CD4-positive, alpha-beta memory T cell (primary cell): ENCODE results near the gene THSD7A. TPM values are rescaled to one million over a fixed set of nuclear protein-coding genes. Genes with fewer than 3 reads are reported as not detected.

Experiments
- CTCF ChIA-PET: fragments of 350-600 bp; sonication (Branson Sonifier 250); formaldehyde crosslinking; loops from one replicate; lab custom pipeline; 2021; ENCODE audit warnings: inconsistent platforms; ENCODE audit not compliant: partially characterized antibody; lab: Charles Lee
- POLR2A ChIA-PET: fragments of 350-600 bp; sonication (Branson Sonifier 250); formaldehyde crosslinking; loops from one replicate; lab custom pipeline; 2021; ENCODE audit not compliant: partially characterized antibody; lab: Charles Lee
- DNase-seq, 5 donors: peaks; one replicate each; pipeline versions ENCODE4 v3.0.0 to v3.0.0-alpha.2; 2020 to 2022; ENCODE audit warnings: mixed read lengths in 1 of 5
- H3K27ac ChIP-seq: one replicate; pipeline ENCODE4 v1.7.0; 2013; ENCODE audit warnings: low read depth, low read length
- H3K27me3 ChIP-seq: 2 replicates; pipeline ENCODE4 v1.7.0; 2013; ENCODE audit warnings: mild to moderate bottlenecking, low read length, moderate library complexity; ENCODE audit not compliant: insufficient read depth
- H3K36me3 ChIP-seq: 2 replicates; pipeline ENCODE4 v1.7.0; 2013; ENCODE audit warnings: mild to moderate bottlenecking, low read length, moderate library complexity; ENCODE audit not compliant: insufficient read depth
- H3K4me1 ChIP-seq: 2 replicates; pipeline ENCODE4 v1.7.0; 2013; ENCODE audit warnings: mild to moderate bottlenecking, low read length, moderate library complexity; ENCODE audit not compliant: insufficient read depth
- H3K4me3 ChIP-seq, 2 donors: one replicate each; pipeline ENCODE4 v1.7.0; 2013; ENCODE audit warnings: low read length in 2 of 2, mild to moderate bottlenecking in 1 of 2
- H3K9me3 ChIP-seq, 2 donors: one replicate each; pipeline ENCODE4 v1.7.0; 2013; ENCODE audit warnings: low read length in 2 of 2, control low read depth in 1 of 2; ENCODE audit not compliant: control insufficient read depth in 1 of 2
- H3K27ac Mint-ChIP-seq, 7 donors: one replicate each; pipeline ENCODE4 v1.8.0; 2020 to 2021; ENCODE audit warnings: mixed read lengths in 7 of 7, mild to moderate bottlenecking in 6 of 7, inconsistent platforms in 3 of 7, moderate library complexity in 3 of 7
- H3K27me3 Mint-ChIP-seq, 2 donors: one replicate each; pipeline ENCODE4 v1.8.0; 2020 to 2021; ENCODE audit warnings: mixed read lengths in 2 of 2
- H3K36me3 Mint-ChIP-seq, 2 donors: one replicate each; pipeline ENCODE4 v1.8.0; 2020 to 2021; ENCODE audit warnings: mixed read lengths in 2 of 2, inconsistent platforms in 1 of 2, mild to moderate bottlenecking in 1 of 2
- H3K4me1 Mint-ChIP-seq, 4 donors: one replicate each; pipeline ENCODE4 v1.8.0; 2020 to 2021; ENCODE audit warnings: mixed read lengths in 4 of 4, mild to moderate bottlenecking in 1 of 4
- H3K4me3 Mint-ChIP-seq, 8 donors: one replicate each; pipeline ENCODE4 v1.8.0; 2020 to 2021; ENCODE audit warnings: mixed read lengths in 8 of 8, mild to moderate bottlenecking in 7 of 8, moderate library complexity in 6 of 8, inconsistent platforms in 3 of 8
- H3K9me3 Mint-ChIP-seq, 8 donors: one replicate each; pipeline ENCODE4 v1.8.0; 2020 to 2021; ENCODE audit warnings: mixed read lengths in 8 of 8, mild to moderate bottlenecking in 5 of 8, inconsistent platforms in 3 of 8, moderate library complexity in 1 of 8
- intact Hi-C: fragments of 100-400 bp; cut with micrococcal nuclease; formaldehyde crosslinking; loops from one replicate; pipeline ENCODE4 v1.15.1; 2023
- polyA plus RNA-seq, 2 donors: library from polyadenylated mRNA; unstranded; fragments of 300-500 nt; fragmentation: Illumina TruSeq; gene quantifications; one replicate each; pipeline ENCODE4 v1.2.3, GENCODE V29; 2021
- total RNA-seq, 2 experiments: library from RNA; stranded (reverse); gene quantifications; one replicate each; pipeline ENCODE4 v1.2.3, GENCODE V29; 2021

THSD7A gene
- total and polyA plus RNA-seq, 4 experiments from 2014 or later, result not detected

- ChIA-PET POLR2A (no interaction called here), CTCF (no interaction called here)
- H3K4me1 ChIP-seq, result no peaks in the 10 kb centered on the region
- no peak overlapping the region for H3K4me3 Mint-ChIP-seq
- H3K4me1 Mint-ChIP-seq, result no peaks in the 10 kb centered on the region
- H3K9me3 ChIP-seq, result no peaks in the 10 kb centered on the region
- no peak for DNase-seq
- no peak overlapping the region for H3K27ac ChIP-seq
- no peak overlapping the region for H3K27ac Mint-ChIP-seq
- no peaks in the 10 kb centered on the region for H3K27me3 ChIP-seq
- intact Hi-C loops, result no loop called here
- H3K4me3 ChIP-seq, result no peak overlapping the region
- H3K9me3 Mint-ChIP-seq, result peaks cover 0 to 3% (median 0%) of the 10 kb centered on the region in 8 donors
- H3K36me3 ChIP-seq, result no peaks in the 10 kb centered on the region
- no peaks in the 10 kb centered on the region for H3K36me3 Mint-ChIP-seq
- peaks cover 0 to 7% of the 10 kb centered on the region in 2 donors for H3K27me3 Mint-ChIP-seq
Measured at GRCh38 chr7:11336432-11336831, 495.6 kb downstream of the THSD7A start.

- no peaks in the 10 kb centered on the region for H3K4me1 Mint-ChIP-seq
- peaks cover 0 to 7% of the 10 kb centered on the region in 2 donors for H3K27me3 Mint-ChIP-seq
- H3K9me3 Mint-ChIP-seq, result peaks cover 0 to 3% (median 0%) of the 10 kb centered on the region in 8 donors
- DNase-seq, result no peak
- ChIA-PET CTCF (no interaction called here), POLR2A (no interaction called here)
- no peak overlapping the region for H3K27ac Mint-ChIP-seq
- intact Hi-C loops, result no loop called here
- Histone ChIP-seq H3K9me3 (no peaks in the 10 kb centered on the region), H3K4me1 (no peaks in the 10 kb centered on the region), H3K4me3 (no peak overlapping the region), H3K27me3 (no peaks in the 10 kb centered on the region), H3K27ac (no peak overlapping the region), H3K36me3 (no peaks in the 10 kb centered on the region)
- no peaks in the 10 kb centered on the region for H3K36me3 Mint-ChIP-seq
- H3K4me3 Mint-ChIP-seq, result no peak overlapping the region
Measured at GRCh38 chr7:11335947-11336346, 496.1 kb downstream of the THSD7A start.

GRCh38 chr7:11332865-11333228 lies 499.2 kb downstream of the THSD7A start:
- Mint-ChIP-seq H3K9me3 (peaks cover 0 to 2% (median 0%) of the 10 kb centered on the region in 8 donors), H3K36me3 (no peaks in the 10 kb centered on the region), H3K4me3 (no peak overlapping the region), H3K27me3 (peaks cover 0 to 2% of the 10 kb centered on the region in 2 donors), H3K27ac (no peak overlapping the region), H3K4me1 (no peaks in the 10 kb centered on the region)
- Histone ChIP-seq H3K9me3 (no peaks in the 10 kb centered on the region), H3K36me3 (no peaks in the 10 kb centered on the region), H3K27me3 (no peaks in the 10 kb centered on the region), H3K4me3 (no peak overlapping the region), H3K27ac (no peak overlapping the region), H3K4me1 (no peaks in the 10 kb centered on the region)
- POLR2A ChIA-PET, result no interaction called here
- no peak for DNase-seq
- CTCF ChIA-PET, result no interaction called here
- intact Hi-C loops, result no loop called here

GRCh38 chr7:11332186-11332864 lies 499.7 kb downstream of the THSD7A start:
- H3K27ac ChIP-seq, result no peak overlapping the region
- ChIA-PET POLR2A (no interaction called here), CTCF (no interaction called here)
- no peaks in the 10 kb centered on the region for H3K9me3 Mint-ChIP-seq
- no peaks in the 10 kb centered on the region for H3K36me3 Mint-ChIP-seq
- no peak overlapping the region for H3K4me3 ChIP-seq
- DNase-seq, result no peak
- no peaks in the 10 kb centered on the region for H3K36me3 ChIP-seq
- intact Hi-C loops, result no loop called here
- H3K4me1 ChIP-seq, result no peaks in the 10 kb centered on the region
- no peaks in the 10 kb centered on the region for H3K4me1 Mint-ChIP-seq
- H3K27me3 Mint-ChIP-seq, result no peaks in the 10 kb centered on the region
- no peak overlapping the region for H3K4me3 Mint-ChIP-seq
- no peaks in the 10 kb centered on the region for H3K27me3 ChIP-seq
- H3K9me3 ChIP-seq, result no peaks in the 10 kb centered on the region
- H3K27ac Mint-ChIP-seq, result no peak overlapping the region

GRCh38 chr7:11331128-11332102 lies 500.6 kb downstream of the THSD7A start:
- Histone ChIP-seq H3K4me3 (no peak overlapping the region), H3K27me3 (no peaks in the 10 kb centered on the region), H3K4me1 (no peaks in the 10 kb centered on the region), H3K36me3 (no peaks in the 10 kb centered on the region), H3K9me3 (no peaks in the 10 kb centered on the region), H3K27ac (no peak overlapping the region)
- ChIA-PET POLR2A (no interaction called here), CTCF (interaction anchor here (1.0 kb wide), 1 partner anchor 13 kb away, joined by 4 read pairs; no protein-coding TSS in a partner anchor)
- intact Hi-C loops, result no loop called here
- Mint-ChIP-seq H3K27me3 (no peaks in the 10 kb centered on the region), H3K4me1 (no peaks in the 10 kb centered on the region), H3K27ac (no peak overlapping the region), H3K4me3 (no peak overlapping the region), H3K36me3 (no peaks in the 10 kb centered on the region), H3K9me3 (peaks cover 0 to under 1% (median 0%) of the 10 kb centered on the region in 8 donors)
- no peak for DNase-seq

GRCh38 chr7:11330717-11331116 lies 501.3 kb downstream of the THSD7A start:
- intact Hi-C loops, result no loop called here
- Mint-ChIP-seq H3K9me3 (peaks cover 0 to 2% (median 0%) of the 10 kb centered on the region in 8 donors), H3K36me3 (no peaks in the 10 kb centered on the region), H3K27me3 (no peaks in the 10 kb centered on the region), H3K4me1 (no peaks in the 10 kb centered on the region), H3K27ac (no peak overlapping the region), H3K4me3 (no peak overlapping the region)
- Histone ChIP-seq H3K9me3 (no peaks in the 10 kb centered on the region), H3K27ac (no peak overlapping the region), H3K4me3 (no peak overlapping the region), H3K4me1 (no peaks in the 10 kb centered on the region), H3K36me3 (no peaks in the 10 kb centered on the region), H3K27me3 (no peaks in the 10 kb centered on the region)
- CTCF ChIA-PET, result interaction anchor here (1.0 kb wide), 1 partner anchor 13 kb away, joined by 4 read pairs; no protein-coding TSS in a partner anchor
- no peak for DNase-seq
- POLR2A ChIA-PET, result no interaction called here

GRCh38 chr7:11330208-11330607 lies 501.8 kb downstream of the THSD7A start:
- H3K27me3 ChIP-seq, result no peaks in the 10 kb centered on the region
- H3K27ac ChIP-seq, result no peak overlapping the region
- Mint-ChIP-seq H3K4me1 (no peaks in the 10 kb centered on the region), H3K27ac (no peak overlapping the region), H3K9me3 (peaks cover 0 to 3% (median 0%) of the 10 kb centered on the region in 8 donors), H3K27me3 (no peaks in the 10 kb centered on the region), H3K4me3 (no peak overlapping the region), H3K36me3 (no peaks in the 10 kb centered on the region)
- H3K4me3 ChIP-seq, result no peak overlapping the region
- ChIA-PET POLR2A (no interaction called here), CTCF (no interaction called here)
- H3K36me3 ChIP-seq, result no peaks in the 10 kb centered on the region
- no peak for DNase-seq
- no peaks in the 10 kb centered on the region for H3K4me1 ChIP-seq
- intact Hi-C loops, result no loop called here
- no peaks in the 10 kb centered on the region for H3K9me3 ChIP-seq
